ENCODE measurements around the gene EAF1. TPM values are rescaled to one million over a fixed set of nuclear protein-coding genes. Genes with fewer than 3 reads are reported as not detected.

Gene EAF1
- total RNA-seq, 1 experiment from 2014 or later = 32.1 TPM

GRCh38 chr3:15475161-15475560 is 47.8 kb downstream of the EAF1 start:
- no peak for TF ChIP-seq ZNF274 (IDR thresholded peaks at IDR 0.05; ENCODE audit: low read depth, low read length)
- no peak for TF ChIP-seq CTCF (IDR thresholded peaks at IDR 0.05 in 2 of 3, conservative IDR thresholded peaks at IDR 0.05 in 1 of 3; ENCODE audit: borderline replicate concordance in 1 of 3, insufficient read depth in 1 of 3, low read depth in 2 of 3, low read length in 2 of 3)
- no peak for TF ChIP-seq JUND (IDR thresholded peaks at IDR 0.05)
- no peak for TF ChIP-seq TCF7L2 (IDR thresholded peaks at IDR 0.05; ENCODE audit: borderline replicate concordance, extremely low read depth, insufficient read depth, insufficient read length)
- no peak for TF ChIP-seq ELF1 (IDR thresholded peaks at IDR 0.05; ENCODE audit: borderline replicate concordance, low read depth)
- TF ChIP-seq ZFX (IDR thresholded peaks at IDR 0.05) = no peak
- TF ChIP-seq CBX3 (IDR thresholded peaks at IDR 0.05; ENCODE audit: low read depth) = no peak
- TF ChIP-seq POLR2AphosphoS5 (IDR thresholded peaks at IDR 0.05; ENCODE audit: low read depth, low read length) = no peak
- no peak for TF ChIP-seq SIN3A (IDR thresholded peaks at IDR 0.05; ENCODE audit: low read depth)
- TF ChIP-seq CEBPB (IDR thresholded peaks at IDR 0.05; ENCODE audit: low read depth) = no peak
- no peak for TF ChIP-seq REST (IDR thresholded peaks at IDR 0.05; ENCODE audit: low read depth)
- no peak for TF ChIP-seq POLR2A (IDR thresholded peaks at IDR 0.05; ENCODE audit: borderline replicate concordance, extremely low read depth, insufficient read depth, insufficient read length)
- no peak for TF ChIP-seq EGR1 (IDR thresholded peaks at IDR 0.05; ENCODE audit: low read depth)
- no peak for TF ChIP-seq ATF3 (IDR thresholded peaks at IDR 0.05)
- no peak for TF ChIP-seq RAD21 (IDR thresholded peaks at IDR 0.05; ENCODE audit: low read depth)
- no peak for TF ChIP-seq SP1 (IDR thresholded peaks at IDR 0.05; ENCODE audit: low read depth)
- no peak for TF ChIP-seq SRF (IDR thresholded peaks at IDR 0.05; ENCODE audit: low read depth)
- no peak for TF ChIP-seq FOSL1 (IDR thresholded peaks at IDR 0.05; ENCODE audit: low read depth)
- no peak for TF ChIP-seq MAX (IDR thresholded peaks at IDR 0.05)
- DNase-seq (ENCODE audit: low read depth, low spot score) (no peak), ATAC-seq (no peak)
- H3K27me3 ChIP-seq (ENCODE audit: insufficient read depth, low read length) = no peaks in the 10 kb centered on the region
- intact Hi-C loops (cut with micrococcal nuclease) = no loop called here
- H3K9me2 ChIP-seq (ENCODE audit: insufficient read depth) = no peaks in the 10 kb centered on the region
- BruUV-seq (replicated peaks) = no TSS peak
- CTCF ChIA-PET = no interaction called here
- H3K27ac ChIP-seq (ENCODE audit: low read depth, low read length) = no peak overlapping the region
- POLR2A ChIA-PET = no interaction called here
- H2AFZ ChIP-seq (ENCODE audit: low read depth, low read length, poor library complexity, severe bottlenecking) = no peak overlapping the region
- no peak overlapping the region for H3K9ac ChIP-seq (ENCODE audit: low read length)
- no peaks in the 10 kb centered on the region for H3K4me1 ChIP-seq (ENCODE audit: control insufficient read depth in 1 of 2, insufficient read depth in 2 of 2, low read length in 2 of 2)
- no peaks in the 10 kb centered on the region for H3K79me2 ChIP-seq (ENCODE audit: insufficient read depth, low read length)
- H3K4me3 ChIP-seq (replicated peaks in 1 of 2; ENCODE audit: low read depth in 1 of 2, low read length in 2 of 2) = no peak overlapping the region
- H4K20me1 ChIP-seq (ENCODE audit: insufficient read depth) = no peaks in the 10 kb centered on the region
- no peaks in the 10 kb centered on the region for H3K9me3 ChIP-seq (ENCODE audit: control insufficient read depth in 1 of 2, insufficient read depth in 1 of 2, low read depth in 1 of 2, low read length in 2 of 2)
- H3K4me2 ChIP-seq (ENCODE audit: low read length) = no peak overlapping the region
- RAD21 ChIA-PET (ENCODE audit: low non-redundant PET in 1 of 2, low total read pairs in 2 of 2, uncharacterized antibody in 2 of 2, unreplicated experiment in 2 of 2) = no interaction called here
- H3K36me3 ChIP-seq (ENCODE audit: control insufficient read depth in 1 of 2, insufficient read depth in 2 of 2, low read length in 2 of 2) = no peaks in the 10 kb centered on the region

Measured in HCT116 (cell line).